PFSK-1 (cell line): ENCODE results near the gene RNU6-7. TPM values are rescaled to one million over a fixed set of nuclear protein-coding genes. Genes with fewer than 3 reads are reported as not detected.

Source experiments
- FOXP2 ChIP-seq: optimal IDR thresholded peaks from 2 replicates; pipeline ENCODE3; 2011; ENCODE audit warnings: borderline replicate concordance, control low read depth, inconsistent platforms; ENCODE audit not compliant: insufficient read depth; ENCODE audit errors: extremely low read length, extremely low read depth
- POLR2AphosphoS5 ChIP-seq: IDR thresholded peaks from 2 replicates; pipeline ENCODE4 v1.6.1; 2012; ENCODE audit warnings: low read depth, mild to moderate bottlenecking, control low read depth, low read length, moderate library complexity
- SIN3A ChIP-seq: IDR thresholded peaks from 2 replicates; pipeline ENCODE4 v1.6.1; 2012; ENCODE audit warnings: mild to moderate bottlenecking, low read length, moderate library complexity, borderline replicate concordance; ENCODE audit not compliant: insufficient read depth
- TAF1 ChIP-seq: IDR thresholded peaks from 2 replicates; pipeline ENCODE4 v1.6.1; 2012; ENCODE audit warnings: low read length, control low read depth, borderline replicate concordance; ENCODE audit not compliant: insufficient read depth
- polyA plus RNA-seq: library from polyadenylated mRNA; unstranded; fragments of >200 nt; gene quantifications from one replicate; pipeline ENCODE4 v1.2.1, GENCODE V29; 2012; ENCODE audit warnings: low read depth, missing spikeins; ENCODE audit not compliant: insufficient read length
- TF ChIP-seq, protein P1 (sequence below), 2 experiments: IDR thresholded peaks; 2 replicates each; pipeline versions ENCODE4 v1.6.1 to v1.8.0; 2011 to 2012; ENCODE audit warnings: low read depth in 2 of 2, low read length in 2 of 2, control low read depth in 1 of 2, inconsistent platforms in 1 of 2, mild to moderate bottlenecking in 1 of 2, moderate library complexity in 1 of 2; ENCODE audit not compliant: insufficient read depth in 1 of 2

The RNU6-7 gene
- polyA plus RNA-seq: not detected

DNA sequence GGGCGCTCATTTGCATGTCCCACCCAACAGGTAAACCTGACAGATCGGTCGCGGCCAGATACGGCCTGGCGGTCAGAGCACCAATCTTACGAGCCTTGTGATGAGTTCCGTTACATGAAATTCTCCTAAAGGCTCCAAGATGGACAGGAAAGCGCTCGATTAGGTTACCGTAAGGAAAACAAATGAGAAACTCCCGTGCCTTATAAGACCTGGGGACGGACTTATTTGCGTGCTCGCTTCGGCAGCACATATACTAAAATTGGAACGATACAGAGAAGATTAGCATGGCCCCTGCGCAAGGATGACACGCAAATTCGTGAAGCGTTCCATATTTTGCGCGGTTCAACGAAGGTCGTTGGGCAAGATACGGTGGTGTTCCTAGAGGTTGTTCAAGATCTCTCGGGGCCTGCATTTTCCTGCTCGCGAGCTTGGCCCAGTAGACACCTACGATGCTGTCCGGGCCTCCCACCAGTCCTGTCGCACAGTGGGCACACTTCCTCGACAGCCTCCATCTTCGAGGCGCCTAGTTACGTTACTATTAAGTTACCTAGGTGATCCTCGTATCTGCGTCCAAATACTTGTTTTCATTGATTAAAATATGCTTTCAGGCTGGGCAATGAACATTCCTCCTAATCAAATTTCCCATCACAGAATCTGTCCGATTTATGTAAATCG, at the start of gene RNU6-7:
Gene RNU6-7 (plus strand): TSS at position 230 of the 675 bp plus-strand sequence.
- TF ChIP-seq, protein P1, sequence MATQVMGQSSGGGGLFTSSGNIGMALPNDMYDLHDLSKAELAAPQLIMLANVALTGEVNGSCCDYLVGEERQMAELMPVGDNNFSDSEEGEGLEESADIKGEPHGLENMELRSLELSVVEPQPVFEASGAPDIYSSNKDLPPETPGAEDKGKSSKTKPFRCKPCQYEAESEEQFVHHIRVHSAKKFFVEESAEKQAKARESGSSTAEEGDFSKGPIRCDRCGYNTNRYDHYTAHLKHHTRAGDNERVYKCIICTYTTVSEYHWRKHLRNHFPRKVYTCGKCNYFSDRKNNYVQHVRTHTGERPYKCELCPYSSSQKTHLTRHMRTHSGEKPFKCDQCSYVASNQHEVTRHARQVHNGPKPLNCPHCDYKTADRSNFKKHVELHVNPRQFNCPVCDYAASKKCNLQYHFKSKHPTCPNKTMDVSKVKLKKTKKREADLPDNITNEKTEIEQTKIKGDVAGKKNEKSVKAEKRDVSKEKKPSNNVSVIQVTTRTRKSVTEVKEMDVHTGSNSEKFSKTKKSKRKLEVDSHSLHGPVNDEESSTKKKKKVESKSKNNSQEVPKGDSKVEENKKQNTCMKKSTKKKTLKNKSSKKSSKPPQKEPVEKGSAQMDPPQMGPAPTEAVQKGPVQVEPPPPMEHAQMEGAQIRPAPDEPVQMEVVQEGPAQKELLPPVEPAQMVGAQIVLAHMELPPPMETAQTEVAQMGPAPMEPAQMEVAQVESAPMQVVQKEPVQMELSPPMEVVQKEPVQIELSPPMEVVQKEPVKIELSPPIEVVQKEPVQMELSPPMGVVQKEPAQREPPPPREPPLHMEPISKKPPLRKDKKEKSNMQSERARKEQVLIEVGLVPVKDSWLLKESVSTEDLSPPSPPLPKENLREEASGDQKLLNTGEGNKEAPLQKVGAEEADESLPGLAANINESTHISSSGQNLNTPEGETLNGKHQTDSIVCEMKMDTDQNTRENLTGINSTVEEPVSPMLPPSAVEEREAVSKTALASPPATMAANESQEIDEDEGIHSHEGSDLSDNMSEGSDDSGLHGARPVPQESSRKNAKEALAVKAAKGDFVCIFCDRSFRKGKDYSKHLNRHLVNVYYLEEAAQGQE (IDR thresholded peaks at IDR 0.05; ENCODE audit: insufficient read depth in 1 of 2, low read depth in 2 of 2, low read length in 2 of 2): no peak
- TF ChIP-seq SIN3A (no peak), TAF1 (no peak), FOXP2 (no peak), POLR2AphosphoS5 (no peak)

DNA sequence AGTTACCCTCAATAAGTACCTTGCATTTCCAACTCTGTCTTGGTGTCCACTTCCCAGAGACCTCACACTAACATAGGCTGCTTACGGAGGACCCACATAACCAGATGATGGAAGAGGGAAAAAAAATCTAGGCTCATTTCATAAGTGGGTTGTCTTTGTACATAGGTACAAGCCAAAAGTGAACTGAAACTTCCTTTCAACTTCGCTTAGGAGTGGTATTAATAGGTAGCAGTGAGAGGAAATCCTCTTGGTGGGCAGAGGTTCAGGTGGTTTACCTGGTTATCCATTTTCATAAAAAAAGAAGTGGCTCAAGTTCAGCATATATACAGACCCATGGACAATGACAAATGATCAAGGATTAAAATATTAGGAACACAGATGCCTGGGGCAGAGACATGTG, 35.8 kb upstream of the RNU6-7 start:
- no peak for TF ChIP-seq FOXP2

DNA sequence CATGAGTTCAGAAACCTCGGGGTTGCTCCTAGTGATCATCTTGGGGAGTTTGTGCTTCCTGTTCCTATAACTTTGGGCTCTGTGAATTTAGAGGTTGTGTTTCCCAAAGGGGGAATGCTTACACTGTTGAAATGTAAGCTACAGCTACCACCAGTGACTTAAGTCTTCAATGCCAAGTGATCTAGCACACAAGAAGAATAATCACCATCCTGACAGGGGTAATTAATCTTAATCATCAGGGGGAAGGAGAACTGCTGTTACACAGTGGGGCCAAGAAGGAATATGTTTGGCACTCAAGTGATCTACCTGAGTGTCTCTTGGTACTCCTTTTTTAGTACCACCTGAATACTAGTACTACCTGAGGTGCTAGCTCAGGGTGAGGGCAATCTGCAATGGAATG, 34.9 kb upstream of the RNU6-7 start:
- TF ChIP-seq SIN3A: no peak

DNA sequence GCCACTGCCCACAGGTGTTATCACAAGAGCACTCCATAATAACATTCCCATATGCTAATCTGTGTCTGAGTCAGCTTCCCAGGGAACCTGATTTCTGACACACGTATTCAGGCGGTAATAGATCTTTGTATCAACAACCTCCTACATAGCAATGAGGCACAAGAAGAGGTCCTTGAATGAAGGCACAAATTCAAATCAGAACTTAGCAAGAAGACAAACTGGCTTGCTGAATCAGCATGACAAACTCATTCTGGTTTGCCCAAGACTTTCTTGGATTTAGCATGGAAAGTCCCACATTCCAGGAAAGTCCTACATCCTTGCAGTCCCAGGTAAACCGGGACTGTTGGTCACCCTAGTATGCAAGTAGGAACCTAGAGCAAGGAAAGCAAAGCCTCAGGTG, 33.9 kb upstream of the RNU6-7 start:
- TF ChIP-seq SIN3A: no peak
- no peak for TF ChIP-seq POLR2AphosphoS5
- TF ChIP-seq, protein P1 (IDR thresholded peaks at IDR 0.05; ENCODE audit: insufficient read depth in 1 of 2, low read depth in 2 of 2, low read length in 2 of 2): no peak
- TF ChIP-seq FOXP2: no peak
- TF ChIP-seq TAF1: no peak

DNA sequence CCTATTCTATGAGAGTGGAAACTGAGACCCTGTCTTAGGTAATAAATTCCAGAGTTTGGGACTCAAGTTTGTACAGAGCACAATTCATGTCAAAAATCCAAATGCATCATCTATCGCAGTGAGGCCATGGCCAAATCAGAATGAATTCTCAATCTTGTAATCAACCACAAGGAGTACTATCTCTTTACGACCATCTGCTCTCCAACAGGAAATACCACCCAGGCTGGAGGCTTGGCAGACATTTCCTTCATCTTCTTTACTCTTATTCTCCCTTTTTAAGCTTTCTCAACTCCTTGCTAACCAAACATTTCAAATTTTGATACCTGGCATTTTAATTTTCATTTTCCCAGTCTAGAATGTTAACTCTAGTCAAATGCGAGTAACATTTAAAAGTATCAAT, 32.7 kb upstream of the RNU6-7 start:
- TF ChIP-seq, protein P1 (IDR thresholded peaks at IDR 0.05; ENCODE audit: insufficient read depth in 1 of 2, low read depth in 2 of 2, low read length in 2 of 2): no peak
- TF ChIP-seq SIN3A (no peak), TAF1 (no peak), FOXP2 (no peak), POLR2AphosphoS5 (no peak)

DNA sequence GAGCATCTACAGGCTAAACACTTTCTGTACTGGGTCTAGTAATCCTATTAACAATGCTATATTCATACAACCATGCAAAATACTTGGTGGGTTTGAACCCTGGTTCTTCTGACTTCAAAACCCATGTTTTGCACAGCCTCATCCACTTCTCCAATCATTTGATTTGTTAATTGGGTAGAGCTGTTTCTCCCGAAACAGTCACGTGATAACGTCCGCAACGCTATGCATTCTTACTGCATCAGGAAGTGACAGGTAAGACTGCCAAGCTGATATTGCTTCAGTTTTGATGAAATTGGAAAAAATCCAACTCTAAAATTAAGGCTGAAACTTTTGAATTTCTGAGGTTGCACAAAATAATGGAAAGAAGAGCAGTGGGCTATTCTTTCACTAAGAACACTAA, 30.4 kb upstream of the RNU6-7 start:
- TF ChIP-seq FOXP2: no peak
- TF ChIP-seq SIN3A: no peak
- TF ChIP-seq, protein P1 (IDR thresholded peaks at IDR 0.05; ENCODE audit: insufficient read depth in 1 of 2, low read depth in 2 of 2, low read length in 2 of 2): no peak
- no peak for TF ChIP-seq POLR2AphosphoS5
- no peak for TF ChIP-seq TAF1
